ENCODE measurements around the gene CRYZL1. TPM values are rescaled to one million over a fixed set of nuclear protein-coding genes. Genes with fewer than 3 reads are reported as not detected.

The CRYZL1 gene
- total RNA-seq, 1 experiment from 2014 or later: 13.5 TPM

- peaks cover 3% of the 10 kb centered on the region for H4K20me1 ChIP-seq (ENCODE audit: control insufficient read depth, insufficient read depth, insufficient read length)
- H4K91ac ChIP-seq (ENCODE audit: insufficient read length, low read depth, low read length): no peak overlapping the region
- peaks cover 56 to 58% of the 10 kb centered on the region in 2 experiments for H3K4me1 Mint-ChIP-seq
- TF ChIP-seq CTCF (conservative IDR thresholded peaks at IDR 0.05): no peak
- no peaks in the 10 kb centered on the region for H3K27me3 ChIP-seq (ENCODE audit: insufficient read depth, low read length)
- no peak overlapping the region for H3K4me2 ChIP-seq (ENCODE audit: insufficient read depth, insufficient read length, low read length)
- peak overlapping the region in 1 of 3 experiments; percentile 30; a peak in 2 of 7 replicates for H3K27ac Mint-ChIP-seq
- peaks cover 0 to 5% (median 2%) of the 10 kb centered on the region in 3 experiments; a peak in 1 of 7 replicates for H3K36me3 Mint-ChIP-seq (ENCODE audit: insufficient read depth in 1 of 3, low read depth in 3 of 3)
- H2BK20ac ChIP-seq (ENCODE audit: low read depth, low read length, poor library complexity, severe bottlenecking): no peak overlapping the region
- no peak overlapping the region for H3K4ac ChIP-seq (ENCODE audit: low read depth, low read length)
- no peak overlapping the region for H3K18ac ChIP-seq (ENCODE audit: insufficient read length, low read depth, low read length)
- H3K9ac ChIP-seq (ENCODE audit: extremely low read depth, insufficient read length, low read length): no peak overlapping the region
- H3K27me3 Mint-ChIP-seq (ENCODE audit: low read depth): no peaks in the 10 kb centered on the region
- H3K9me3 Mint-ChIP-seq: no peaks in the 10 kb centered on the region
- no peak for DNase-seq
- H3T11ph ChIP-seq (ENCODE audit: low read length): no peak overlapping the region
- peaks cover 29% of the 10 kb centered on the region; the same call in 1 of the 2 replicates for H3K79me2 ChIP-seq (ENCODE audit: insufficient read depth, low read length)
- H3K56ac ChIP-seq (ENCODE audit: insufficient read length, low read depth, low read length): no peak overlapping the region
- no peak overlapping the region for H2BK120ac ChIP-seq (ENCODE audit: low read depth, low read length, poor library complexity, severe bottlenecking)
- H2BK5ac ChIP-seq (ENCODE audit: insufficient read length, low read length): no peak overlapping the region
- H2BK15ac ChIP-seq (ENCODE audit: low read depth, low read length): no peak overlapping the region
- H4K8ac ChIP-seq (replicated peaks; ENCODE audit: insufficient read length, low read depth, low read length): no peak overlapping the region
- H3K27ac ChIP-seq (ENCODE audit: insufficient read length, low read depth, low read length): no peak overlapping the region
- H3K9me3 ChIP-seq (ENCODE audit: control insufficient read depth, low read depth, low read length): no peaks in the 10 kb centered on the region
- no peaks in the 10 kb centered on the region for H3K23me2 ChIP-seq (ENCODE audit: insufficient read length, low read depth, low read length, poor library complexity, severe bottlenecking)
- no CpG with 5 or more reads among the region's 6 CpGs for WGBS (ENCODE audit: extremely low coverage, insufficient read length, low lambda C conversion rate)
- no peak overlapping the region for H2AFZ ChIP-seq (ENCODE audit: low read length)
- H3K23ac ChIP-seq (ENCODE audit: insufficient read length, low read depth, low read length): no peak overlapping the region
- no peak overlapping the region for H2AK5ac ChIP-seq (ENCODE audit: insufficient read length, low read length)
- H4K5ac ChIP-seq (ENCODE audit: insufficient read length, low read depth, low read length): no peak overlapping the region
- H3K79me1 ChIP-seq (ENCODE audit: insufficient read depth, low read depth, low read length, poor library complexity, severe bottlenecking): peaks cover 19% of the 10 kb centered on the region
- H3K4me1 ChIP-seq (ENCODE audit: insufficient read depth, low read length): no peaks in the 10 kb centered on the region; the same call in none of the 2 replicates
- H3K14ac ChIP-seq (ENCODE audit: insufficient read depth, low read length): no peak overlapping the region
- no peak overlapping the region for H3K4me3 Mint-ChIP-seq
- no peak overlapping the region for H2BK12ac ChIP-seq (ENCODE audit: insufficient read length, low read depth, low read length)
Observed at GRCh38 chr21:33670076-33670978, 28.8 kb upstream of the CRYZL1 start.
